SKM-1 (cell line): ENCODE measurements around the gene LNX2.

Experiments used
- DNase-seq: peaks from one replicate; lab custom pipeline; 2025; ENCODE audit not compliant: unreplicated experiment; lab: John Stamatoyannopoulos, UW

Gene LNX2

DNA sequence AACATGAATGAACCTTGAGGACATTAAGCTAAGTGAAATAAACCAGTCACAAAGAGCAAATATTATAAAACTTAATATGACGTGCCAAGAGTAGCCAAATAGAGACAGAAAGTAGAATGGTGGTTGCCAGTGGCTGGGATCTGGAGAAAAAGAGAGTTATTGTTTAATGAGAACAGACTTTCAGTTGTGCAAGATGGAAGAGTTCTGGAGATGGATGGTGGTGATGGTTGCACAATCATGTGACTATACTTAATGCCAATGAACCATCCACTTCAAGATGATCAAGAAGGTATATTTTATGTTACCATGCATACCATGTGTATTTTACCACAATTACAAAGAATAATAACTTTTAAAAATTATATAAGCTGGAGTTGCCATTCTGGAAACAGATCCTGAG is 104.2 kb downstream of the LNX2 start:
- DNase-seq, result no peak

DNA sequence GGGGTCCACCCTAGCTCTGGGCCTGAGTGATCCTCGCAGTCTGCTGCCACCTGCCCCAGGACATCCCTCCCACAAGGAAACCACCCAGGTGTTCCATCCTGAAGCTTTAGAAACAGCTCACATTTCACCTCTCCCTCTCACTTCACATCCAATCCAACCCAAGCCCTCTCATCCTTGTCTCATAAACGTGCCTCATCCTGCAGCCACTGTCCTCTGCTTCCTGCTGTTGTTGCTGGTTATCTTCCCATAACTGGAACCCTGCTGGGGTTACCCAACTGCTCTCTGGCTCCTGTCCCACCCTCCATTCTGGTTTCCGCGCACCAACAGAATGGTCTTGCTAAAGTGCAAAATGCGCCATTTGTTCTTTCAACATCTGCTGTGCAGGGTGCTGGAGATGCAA is 110.2 kb downstream of the LNX2 start:
- DNase-seq, result no peak

DNA sequence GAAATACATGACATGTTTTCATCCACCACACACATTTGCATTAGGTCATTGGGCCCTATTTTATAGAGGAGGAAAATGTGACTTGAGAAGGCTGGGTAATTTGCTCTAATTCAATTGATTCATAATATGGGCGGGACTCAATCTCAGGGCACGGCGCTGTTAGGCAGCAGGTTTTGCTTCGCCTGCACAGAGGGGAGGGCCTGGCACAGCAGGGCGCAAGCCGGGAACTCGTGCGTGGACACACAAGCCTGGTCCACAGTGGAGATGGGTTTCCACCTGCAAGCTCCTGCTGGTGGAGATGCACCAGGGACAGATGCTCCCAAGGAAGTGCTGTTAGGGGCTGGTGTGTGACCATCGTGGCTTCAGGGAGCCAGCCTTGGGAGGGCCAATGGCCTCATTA is 111.5 kb downstream of the LNX2 start:
- no peak for DNase-seq

DNA sequence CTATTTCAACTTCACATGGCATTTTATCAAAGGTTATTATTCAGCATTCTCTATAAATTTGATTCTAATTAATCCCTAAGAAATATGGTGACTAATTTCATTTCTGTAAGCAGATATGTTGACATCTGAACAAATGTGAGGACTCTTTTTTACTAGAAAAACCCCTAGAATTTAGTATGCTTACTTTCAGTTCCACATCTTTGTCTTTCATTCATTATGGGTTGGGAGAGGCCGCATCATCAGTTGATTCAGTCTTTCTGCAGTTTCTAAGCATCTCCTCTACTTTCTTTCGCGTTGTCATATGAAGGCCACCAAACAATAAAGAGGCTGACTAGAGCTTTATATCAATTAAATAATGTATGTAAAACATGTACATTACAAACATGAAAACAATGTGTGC is 114.5 kb downstream of the LNX2 start:
- DNase-seq, result no peak

DNA sequence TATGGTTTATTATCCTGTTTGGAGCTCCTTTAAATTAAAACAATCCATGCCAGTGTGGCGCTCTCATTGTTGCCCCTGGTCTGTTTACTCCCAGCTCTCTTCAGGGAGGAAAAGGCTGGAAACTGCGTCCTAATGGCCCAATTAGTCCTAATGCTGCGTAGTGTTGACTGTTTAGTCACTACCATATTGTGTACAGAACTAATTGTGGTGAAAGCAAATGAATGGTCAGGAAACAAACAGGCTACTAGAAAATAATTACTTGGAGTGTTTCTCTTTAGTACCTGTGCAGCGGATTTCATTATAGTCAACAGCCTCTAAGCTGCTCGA is 115.5 kb downstream of the LNX2 start:
- DNase-seq, result no peak

DNA sequence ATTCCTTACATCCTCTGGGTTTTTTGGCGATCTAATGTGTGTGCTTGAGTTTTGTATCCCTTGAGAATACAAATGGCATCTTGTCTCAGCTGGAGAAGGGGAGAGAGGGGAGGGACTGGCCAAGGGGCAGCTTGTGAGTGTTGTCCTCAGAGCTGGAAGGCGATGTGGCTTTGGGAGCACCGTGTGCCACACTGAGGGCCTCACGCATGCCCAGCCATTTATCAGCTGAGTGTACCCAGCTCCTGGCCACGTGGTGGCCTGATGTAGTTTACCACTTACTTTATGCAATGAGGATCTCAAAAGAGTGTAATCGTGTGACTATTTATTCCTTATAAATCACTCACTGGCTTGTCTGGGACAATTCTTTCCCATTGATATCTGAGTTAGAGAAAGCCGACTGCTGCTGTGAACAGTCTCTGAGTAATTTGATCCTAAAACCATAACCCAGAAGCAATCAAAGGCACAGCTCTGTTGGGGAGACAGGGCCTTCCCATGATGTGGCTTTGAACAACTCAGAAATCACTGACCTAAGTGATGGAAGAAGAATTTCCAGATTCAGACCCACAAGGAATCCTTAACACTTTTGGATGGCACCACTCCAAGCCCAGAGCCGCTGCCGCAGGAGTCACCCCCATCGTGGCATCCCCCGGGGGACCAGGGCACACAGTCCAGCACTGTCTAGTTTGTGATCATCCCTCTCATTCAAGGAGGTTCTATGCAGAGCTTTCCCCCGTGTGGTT is 116.0 kb downstream of the LNX2 start:
- DNase-seq, result no peak

DNA sequence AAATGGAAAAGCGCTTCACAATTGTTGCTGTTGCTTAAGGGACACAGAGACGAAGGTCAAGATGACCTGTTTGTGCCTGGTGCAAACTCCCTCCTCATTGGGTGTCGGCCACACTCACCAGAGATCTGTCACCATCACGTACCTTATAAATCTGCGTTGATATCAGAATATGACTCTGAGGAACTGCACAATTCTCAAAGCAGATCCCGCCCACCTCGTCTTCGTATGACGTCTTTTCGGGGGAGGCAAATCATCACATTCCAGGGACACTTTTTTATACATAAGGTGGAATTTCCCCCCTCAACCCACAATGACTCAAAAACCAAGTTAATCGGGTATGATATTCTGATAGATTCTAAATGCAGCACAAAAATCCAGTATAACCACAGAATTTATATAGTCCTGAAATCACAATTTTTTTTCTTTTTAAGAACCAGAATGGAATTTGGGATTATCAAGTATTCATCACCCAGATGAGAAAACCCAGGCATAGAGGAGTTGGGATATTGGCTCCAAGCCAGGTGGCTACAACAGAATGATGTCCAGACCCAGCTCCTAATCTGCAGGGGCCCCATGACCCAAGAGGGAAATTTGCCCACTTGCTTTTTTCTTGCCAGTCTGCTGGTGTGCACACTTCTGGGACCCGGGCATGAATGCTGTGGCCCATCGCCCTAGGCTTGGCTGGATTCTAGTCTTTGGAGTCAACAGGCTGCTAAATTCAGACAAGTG is 119.4 kb downstream of the LNX2 start:
- no peak for DNase-seq

DNA sequence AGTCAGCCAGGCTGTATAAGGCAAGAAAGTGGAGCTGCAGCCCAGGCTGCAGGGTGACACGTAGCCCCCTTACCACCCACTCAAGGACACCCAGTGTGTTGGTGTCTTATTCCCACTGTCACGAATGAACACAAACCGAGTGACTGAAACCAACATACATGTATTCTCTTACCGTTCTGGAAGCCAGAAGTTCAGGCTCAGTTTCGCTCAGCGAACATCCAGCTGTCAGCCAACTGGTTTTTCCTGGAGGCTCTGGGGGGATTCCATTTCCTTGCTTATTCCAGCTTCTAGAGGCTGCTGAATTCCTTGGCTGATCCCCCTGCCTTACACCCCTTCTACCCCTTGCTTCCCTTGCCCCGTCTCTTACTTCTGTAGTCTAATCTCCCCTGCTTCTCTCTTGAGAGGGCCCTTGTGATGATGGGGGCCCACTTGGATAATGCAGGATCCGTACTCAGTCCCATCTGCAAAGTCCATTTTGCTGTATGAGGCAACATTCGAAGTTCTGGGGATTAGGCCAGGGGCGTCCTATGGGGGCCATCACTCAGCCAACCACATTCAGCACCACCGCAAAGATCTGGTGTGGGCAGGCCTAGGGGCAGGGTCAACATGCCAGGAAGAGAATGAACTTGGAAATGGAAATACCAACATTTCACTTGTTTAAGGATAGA is 122.6 kb downstream of the LNX2 start:
- no peak for DNase-seq

DNA sequence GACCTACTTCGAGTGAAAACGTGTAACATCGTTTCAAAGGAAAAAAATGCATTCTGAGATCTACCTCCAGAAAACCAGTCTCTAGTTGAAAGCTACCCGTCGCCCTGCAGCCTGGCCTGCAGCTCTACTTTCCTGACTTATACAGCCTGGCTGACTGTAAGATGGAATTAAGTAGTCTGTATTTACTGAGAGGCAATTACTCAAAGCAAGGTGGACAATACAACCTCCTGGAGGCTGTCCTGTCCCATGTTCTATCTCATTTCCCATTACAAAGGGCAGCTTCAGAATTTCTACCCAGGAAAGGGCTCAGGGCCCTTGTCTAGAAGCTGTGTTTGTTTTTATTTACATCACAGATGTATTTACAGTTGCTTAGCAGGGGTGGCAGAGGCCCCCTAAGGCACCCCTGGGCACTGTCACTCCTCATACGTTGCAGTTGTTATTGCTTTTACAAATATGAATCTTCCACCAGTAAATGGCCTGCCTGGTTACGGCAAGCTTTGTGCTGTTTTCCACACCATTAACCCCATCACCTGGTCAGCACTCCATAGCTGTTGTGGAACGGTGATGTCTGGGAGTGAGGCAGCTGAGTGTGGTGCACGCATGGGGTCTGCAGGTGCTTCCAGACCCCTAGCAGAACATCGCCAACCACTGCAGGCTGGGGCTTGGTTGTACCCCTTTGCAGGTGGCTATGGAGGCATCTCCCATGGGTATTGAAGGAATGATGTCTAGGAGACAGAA is 123.6 kb downstream of the LNX2 start:
- no peak for DNase-seq

DNA sequence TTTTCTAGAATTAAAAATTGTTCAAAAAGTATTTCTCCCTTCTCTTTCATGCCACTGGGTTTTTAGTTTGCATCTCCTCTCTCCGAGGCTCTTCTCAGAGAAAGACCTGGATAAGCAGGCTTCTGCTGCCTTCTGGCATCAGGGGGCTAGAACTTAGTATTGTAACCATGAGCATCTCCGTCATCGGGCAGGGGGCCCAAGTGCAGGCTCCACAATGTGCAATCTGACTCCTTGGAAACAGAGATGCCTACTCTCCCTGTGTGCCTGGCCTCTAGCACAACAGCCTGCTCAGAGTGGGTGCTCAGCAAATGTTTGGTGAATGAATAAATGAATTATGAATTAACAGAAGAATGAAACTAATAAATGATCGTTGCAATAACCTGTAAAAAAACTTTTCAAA is 124.3 kb downstream of the LNX2 start:
- DNase-seq, result no peak
